Smooth muscle cell of the umbilical artery (primary cell): Measurements from ENCODE around the gene ZNF138. TPM values are rescaled to one million over a fixed set of nuclear protein-coding genes. Genes with fewer than 3 reads are reported as not detected.

Source experiments
- total RNA-seq: library from RNA; depleted of rRNA; stranded (reverse); fragments of >200 nt; gene quantifications from 2 replicates; pipeline ENCODE4 v1.2.3, GENCODE V29; 2014

Gene ZNF138
- total RNA-seq: 4.8 and 6.1 TPM in 2 replicates

GRCh38 chr7:64794171-64794844, at the start of gene ZNF138:
ZNF138 (plus strand) TSS chr7:64794428; CDS start chr7:64794569, 141 bp downstream.

Other genes with a start within 250 kb of the ZNF138 start
- 9.8 and 15.5 TPM in 2 replicates for gene ZNF680, start 231.4 kb upstream of the ZNF138 start, total RNA-seq
- gene ZNF107, start 128.3 kb upstream of the ZNF138 start, total RNA-seq: 1.5 and 3.9 TPM in 2 replicates
- gene ZNF273, start 108.8 kb downstream of the ZNF138 start, total RNA-seq: 1.5 and 3.4 TPM in 2 replicates
- 9.5 and 10.7 TPM in 2 replicates for gene ZNF117, start 196.6 kb downstream of the ZNF138 start, total RNA-seq
- 10.1 and 11.9 TPM in 2 replicates for gene ERV3-1, start 212.3 kb downstream of the ZNF138 start, total RNA-seq